ENCODE results near the gene KCNJ18.
"Not testable (repeated sequence)": the region's sequence is repeated elsewhere in the genome, so short reads cannot be mapped to it uniquely, and the experiment has no call there.

DNA sequence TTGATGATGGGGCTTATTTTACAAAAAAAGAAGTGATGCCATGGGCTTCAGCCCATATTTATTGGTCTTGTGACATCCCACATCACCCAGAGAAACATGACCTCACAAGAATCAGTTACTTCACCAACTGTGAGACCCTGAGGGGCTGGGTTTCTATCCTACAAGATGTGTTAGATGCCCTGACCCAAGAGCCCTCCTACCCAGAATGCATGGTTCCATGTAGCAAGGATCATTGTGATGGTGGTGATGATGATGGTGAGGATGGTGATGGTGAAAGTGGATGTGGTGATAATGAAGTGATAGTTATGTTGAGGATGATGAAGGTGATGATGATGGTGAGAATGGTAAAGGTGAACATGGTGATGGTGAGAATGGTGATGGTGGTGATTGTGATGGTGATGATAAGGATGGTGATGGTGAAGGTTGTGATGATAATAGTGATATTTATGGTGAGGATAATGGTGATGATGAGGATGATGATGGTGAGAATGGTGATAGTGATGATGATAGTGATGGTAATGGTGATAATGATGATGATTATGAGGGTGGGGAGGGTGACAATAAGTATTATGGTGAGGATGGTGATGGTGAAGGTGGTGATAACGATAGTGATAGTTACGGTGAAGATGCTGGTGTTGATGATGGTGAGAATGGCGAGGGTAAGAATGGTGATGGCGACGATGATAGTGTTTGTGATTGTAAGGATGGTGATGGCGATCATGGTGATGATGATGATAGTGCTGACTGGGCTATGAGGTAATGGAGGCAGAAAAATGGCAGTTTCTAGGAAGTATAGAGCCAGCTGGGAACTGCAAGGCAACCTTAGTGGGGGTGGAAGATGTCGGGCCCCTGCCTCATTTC, 28.5 kb upstream of the KCNJ18 start:
- TF ChIP-seq CTCF (IDR thresholded peaks at IDR 0.05; ENCODE audit: low read length); EZH2 (IDR thresholded peaks at IDR 0.05; ENCODE audit: borderline replicate concordance, low read length): not testable (repeated sequence)

All from OCI-LY1 (cell line).